Natural killer cell (primary cell): Measurements from ENCODE around the gene PRIMPOL. TPM values are rescaled to one million over a fixed set of nuclear protein-coding genes. Genes with fewer than 3 reads are reported as not detected.
"Not testable (repeated sequence)": the region's sequence is repeated elsewhere in the genome, so short reads cannot be mapped to it uniquely, and the experiment has no call there.

Experiments used
- ATAC-seq, 3 donors: fragments of 150-1000 bp in 2 of 3; fragments of 200-7000 bp in 1 of 3; cut with Tn5 transposase; 1 replicate in 1 of 3; 2 replicates in 2 of 3; pipeline ENCODE4 v1.10.0; 2021; ENCODE audit warnings: mild to moderate bottlenecking in 2 of 3, moderate library complexity in 2 of 3
- DNase-seq, 2 donors: peaks; one replicate each; pipeline versions ENCODE4 v3.0.0 to v3.0.0-alpha.2; 2013 to 2021; ENCODE audit warnings: mixed read lengths in 1 of 2
- H3K27ac ChIP-seq: one replicate; pipeline ENCODE4 v1.5.1; 2013; ENCODE audit warnings: mild to moderate bottlenecking, low read length
- H3K27me3 ChIP-seq: one replicate; pipeline ENCODE4 v1.6.1; 2013; ENCODE audit warnings: low read length; ENCODE audit not compliant: control insufficient read depth, insufficient read depth
- H3K36me3 ChIP-seq: one replicate; pipeline ENCODE4 v1.6.1; 2013; ENCODE audit warnings: low read length; ENCODE audit not compliant: control insufficient read depth, insufficient read depth
- H3K4me1 ChIP-seq: one replicate; pipeline ENCODE4 v1.6.1; 2013; ENCODE audit warnings: low read length; ENCODE audit not compliant: control insufficient read depth, insufficient read depth
- H3K4me3 ChIP-seq: one replicate; pipeline ENCODE4 v1.5.1; 2013; ENCODE audit warnings: low read length
- H3K9me3 ChIP-seq: one replicate; pipeline ENCODE4 v1.6.1; 2013; ENCODE audit warnings: low read length; ENCODE audit not compliant: control insufficient read depth, insufficient read depth
- H3K27ac Mint-ChIP-seq, 2 donors: one replicate each; pipeline ENCODE4 v1.8.0; 2022; ENCODE audit warnings: mild to moderate bottlenecking in 2 of 2, mixed read lengths in 2 of 2, moderate library complexity in 1 of 2
- H3K27me3 Mint-ChIP-seq, 2 donors: one replicate each; pipeline ENCODE4 v1.8.0; 2022; ENCODE audit warnings: low read depth in 2 of 2, mixed read lengths in 2 of 2
- H3K36me3 Mint-ChIP-seq: one replicate; pipeline ENCODE4 v1.8.0; 2022; ENCODE audit warnings: mixed read lengths
- H3K4me1 Mint-ChIP-seq, 2 donors: one replicate each; pipeline ENCODE4 v1.8.0; 2022; ENCODE audit warnings: mixed read lengths in 2 of 2
- H3K4me3 Mint-ChIP-seq: one replicate; pipeline ENCODE4 v1.8.0; 2022; ENCODE audit warnings: mild to moderate bottlenecking, moderate library complexity, mixed read lengths
- H3K9me3 Mint-ChIP-seq, 2 donors: one replicate each; pipeline ENCODE4 v1.8.0; 2022; ENCODE audit warnings: mixed read lengths in 2 of 2
- WGBS: methylation state at CpG from one replicate; pipeline ENCODE4 v1.1.7; 2013; ENCODE audit warnings: missing lambda C conversion rate; ENCODE audit not compliant: insufficient coverage; 5-methylcytosine and 5-hydroxymethylcytosine counted together
- intact Hi-C: fragments of 100-400 bp; cut with micrococcal nuclease; formaldehyde crosslinking; loops from one replicate; pipeline ENCODE4 v1.14.2; 2022
- total RNA-seq, 4 donors: library from RNA; stranded (reverse); fragments of 120-200 nt in 1 of 4; gene quantifications; one replicate each; pipeline versions ENCODE4 v1.2.3 to v1.2.4, GENCODE V29; 2013 to 2022
- TF ChIP-seq, protein P1 (sequence below): fragments of 200-600 bp; IDR thresholded peaks from one replicate; pipeline ENCODE4 v1.8.0; 2022; ENCODE audit warnings: antibody characterized with exemption

The PRIMPOL gene
- total RNA-seq, 3 donors from 2014 or later (not counting 1 experiment from before 2014, with no cell fraction given): 13.2 to 17.9 (median 16.9) TPM

DNA sequence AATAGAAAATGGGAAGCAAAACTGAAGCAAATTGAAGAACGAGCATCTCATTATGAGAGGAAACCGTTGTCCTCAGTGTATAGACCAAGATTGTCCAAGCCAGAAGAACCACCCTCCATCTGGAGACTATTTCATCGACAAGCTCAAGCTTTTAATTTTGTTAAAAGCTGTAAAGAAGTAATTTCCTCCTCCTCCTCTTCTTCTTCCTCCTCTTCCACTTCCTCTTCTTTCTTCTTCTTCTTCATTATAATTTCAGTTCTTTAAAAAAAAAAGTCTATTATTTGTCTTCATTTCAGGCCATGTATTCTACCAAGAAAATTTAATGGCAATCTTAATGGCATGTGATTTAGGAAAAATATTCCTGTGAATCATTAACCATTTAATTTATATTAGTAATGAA lies 7.6 kb downstream of the PRIMPOL start:
- 83% methylated on average over 1 of the region's 3 CpGs for WGBS
- ATAC-seq (no peak), DNase-seq (no peak)
- no peak overlapping the region for H3K4me3 Mint-ChIP-seq
- Histone ChIP-seq H3K4me1 (no peaks in the 10 kb centered on the region), H3K4me3 (no peak overlapping the region), H3K27ac (no peak overlapping the region), H3K27me3 (no peaks in the 10 kb centered on the region), H3K9me3 (no peaks in the 10 kb centered on the region), H3K36me3 (peaks cover 11% of the 10 kb centered on the region)
- TF ChIP-seq, protein P1, sequence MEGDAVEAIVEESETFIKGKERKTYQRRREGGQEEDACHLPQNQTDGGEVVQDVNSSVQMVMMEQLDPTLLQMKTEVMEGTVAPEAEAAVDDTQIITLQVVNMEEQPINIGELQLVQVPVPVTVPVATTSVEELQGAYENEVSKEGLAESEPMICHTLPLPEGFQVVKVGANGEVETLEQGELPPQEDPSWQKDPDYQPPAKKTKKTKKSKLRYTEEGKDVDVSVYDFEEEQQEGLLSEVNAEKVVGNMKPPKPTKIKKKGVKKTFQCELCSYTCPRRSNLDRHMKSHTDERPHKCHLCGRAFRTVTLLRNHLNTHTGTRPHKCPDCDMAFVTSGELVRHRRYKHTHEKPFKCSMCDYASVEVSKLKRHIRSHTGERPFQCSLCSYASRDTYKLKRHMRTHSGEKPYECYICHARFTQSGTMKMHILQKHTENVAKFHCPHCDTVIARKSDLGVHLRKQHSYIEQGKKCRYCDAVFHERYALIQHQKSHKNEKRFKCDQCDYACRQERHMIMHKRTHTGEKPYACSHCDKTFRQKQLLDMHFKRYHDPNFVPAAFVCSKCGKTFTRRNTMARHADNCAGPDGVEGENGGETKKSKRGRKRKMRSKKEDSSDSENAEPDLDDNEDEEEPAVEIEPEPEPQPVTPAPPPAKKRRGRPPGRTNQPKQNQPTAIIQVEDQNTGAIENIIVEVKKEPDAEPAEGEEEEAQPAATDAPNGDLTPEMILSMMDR: no peak
- H3K36me3 Mint-ChIP-seq: no peaks in the 10 kb centered on the region
- H3K27ac Mint-ChIP-seq: no peak overlapping the region
- intact Hi-C loops: no loop called here
- no peaks in the 10 kb centered on the region for H3K9me3 Mint-ChIP-seq
- H3K27me3 Mint-ChIP-seq: no peaks in the 10 kb centered on the region
- H3K4me1 Mint-ChIP-seq: peaks cover 2 to 4% of the 10 kb centered on the region in 2 donors

DNA sequence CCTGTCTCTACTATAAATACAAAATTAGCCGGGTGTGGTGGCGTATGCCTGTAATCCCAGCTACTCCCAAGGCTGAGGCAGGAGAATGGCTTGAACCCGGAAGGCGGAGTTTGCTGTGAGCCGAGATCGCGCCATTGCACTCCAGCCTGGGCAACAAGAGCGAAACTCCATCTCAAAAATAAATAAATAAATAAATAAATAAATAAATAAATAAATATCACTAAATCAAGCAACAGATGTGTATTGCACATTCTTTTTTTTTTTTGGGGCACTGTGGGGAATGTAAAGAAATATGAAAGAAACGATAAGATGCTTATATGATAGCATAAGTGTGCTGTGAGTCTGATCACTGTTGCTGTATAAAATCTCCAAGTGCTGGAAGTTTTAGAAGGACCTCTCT lies 8.3 kb downstream of the PRIMPOL start:
- H3K4me3 ChIP-seq, H3K27me3 ChIP-seq, H3K27ac Mint-ChIP-seq, H3K4me3 Mint-ChIP-seq, DNase-seq, H3K9me3 ChIP-seq, H3K4me1 ChIP-seq, H3K36me3 Mint-ChIP-seq, ATAC-seq, H3K27ac ChIP-seq, intact Hi-C loops, H3K9me3 Mint-ChIP-seq, H3K27me3 Mint-ChIP-seq, H3K4me1 Mint-ChIP-seq: not testable (repeated sequence)
- 100% methylated on average over 7 of the region's 9 CpGs for WGBS
- peaks cover 11% of the 10 kb centered on the region for H3K36me3 ChIP-seq

DNA sequence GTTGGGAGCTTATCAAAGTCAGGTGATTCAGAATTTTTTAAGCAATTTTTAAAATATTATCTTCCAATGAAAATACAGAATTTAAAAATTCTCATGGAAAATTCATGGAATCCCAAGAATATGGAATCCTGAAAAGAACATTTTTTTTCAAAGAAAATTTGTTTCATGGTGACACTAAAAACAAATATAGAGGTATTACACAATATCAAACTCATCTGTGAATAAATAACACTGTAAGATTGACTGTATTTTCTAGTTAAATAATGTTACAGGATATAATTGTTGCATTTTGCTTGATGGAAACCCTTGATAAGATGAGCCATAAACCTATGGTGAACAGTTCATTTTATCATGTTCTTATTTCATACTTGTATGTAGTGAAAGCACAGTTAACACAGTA lies 11.4 kb downstream of the PRIMPOL start:
- Histone ChIP-seq H3K27me3 (no peaks in the 10 kb centered on the region), H3K4me1 (no peaks in the 10 kb centered on the region), H3K4me3 (no peak overlapping the region), H3K27ac (no peak overlapping the region), H3K36me3 (peaks cover 12% of the 10 kb centered on the region), H3K9me3 (no peaks in the 10 kb centered on the region)
- H3K9me3 Mint-ChIP-seq: no peaks in the 10 kb centered on the region
- ATAC-seq: no peak
- H3K36me3 Mint-ChIP-seq: no peaks in the 10 kb centered on the region
- TF ChIP-seq, protein P1: no peak
- H3K4me3 Mint-ChIP-seq: no peak overlapping the region
- no peak overlapping the region for H3K27ac Mint-ChIP-seq
- DNase-seq: no peak
- intact Hi-C loops: no loop called here
- peaks cover 0 to 5% of the 10 kb centered on the region in 2 donors for H3K4me1 Mint-ChIP-seq
- no peaks in the 10 kb centered on the region for H3K27me3 Mint-ChIP-seq

DNA sequence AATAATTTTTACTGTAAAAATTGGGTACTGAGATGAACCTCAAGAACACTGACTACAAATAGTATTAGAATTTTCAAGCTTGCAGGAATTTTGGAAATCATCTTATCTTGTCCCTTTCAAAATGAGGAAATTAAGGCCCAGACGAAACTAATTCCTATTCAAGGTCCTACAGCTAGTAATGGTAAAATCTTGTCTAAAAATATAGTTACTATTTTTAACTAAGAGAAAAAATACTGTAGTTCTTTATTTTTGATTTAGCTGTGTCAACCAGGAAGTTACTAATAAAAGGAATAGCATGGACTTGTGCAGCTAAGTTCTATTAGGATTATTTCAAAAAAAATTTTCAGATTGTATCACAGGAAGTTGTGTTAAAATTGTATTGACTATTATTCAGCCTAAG lies 12.7 kb downstream of the PRIMPOL start:
- TF ChIP-seq, protein P1: no peak
- peaks cover 5 to 10% of the 10 kb centered on the region in 2 donors for H3K4me1 Mint-ChIP-seq
- Histone ChIP-seq H3K4me3 (no peak overlapping the region), H3K27ac (no peak overlapping the region), H3K9me3 (no peaks in the 10 kb centered on the region), H3K36me3 (peaks cover 11% of the 10 kb centered on the region), H3K4me1 (no peaks in the 10 kb centered on the region), H3K27me3 (no peaks in the 10 kb centered on the region)
- H3K4me3 Mint-ChIP-seq: no peak overlapping the region
- no peaks in the 10 kb centered on the region for H3K27me3 Mint-ChIP-seq
- intact Hi-C loops: no loop called here
- no peak overlapping the region for H3K27ac Mint-ChIP-seq
- no peaks in the 10 kb centered on the region for H3K9me3 Mint-ChIP-seq
- WGBS: no CpG with 5 or more reads among the region's 1 CpG
- no peaks in the 10 kb centered on the region for H3K36me3 Mint-ChIP-seq
- no peak for DNase-seq
- ATAC-seq: no peak
